ENCODE results near the gene MOCS3. TPM values are rescaled to one million over a fixed set of nuclear protein-coding genes. Genes with fewer than 3 reads are reported as not detected.

Gene MOCS3
- total and polyA plus RNA-seq, 9 donors: 3.0 to 5.6 (median 4.2) TPM

GRCh38 chr20:50926530-50926929, 32.1 kb upstream of the MOCS3 start:
- Histone ChIP-seq H3K27ac (no peak overlapping the region), H3K27me3 (no peaks in the 10 kb centered on the region), H3K9me3 (no peaks in the 10 kb centered on the region), H3K4me1 (ENCODE audit: insufficient read depth) (peaks cover 16% of the 10 kb centered on the region), H3K36me3 (no peaks in the 10 kb centered on the region), H3K4me3 (no peak overlapping the region)
- intact Hi-C loops (cut with DNase I): loop anchor here in 2 of 4 donors (10.0 kb wide), 2 partner anchors 52 to 132 kb away; partner anchors contain the start of gene BCAS4 (in 1 of the 2)
- no peak for TF ChIP-seq POLR2A (IDR thresholded peaks at IDR 0.05)
- no peak for TF ChIP-seq EP300 (IDR thresholded peaks at IDR 0.05)
- TF ChIP-seq, protein P1, sequence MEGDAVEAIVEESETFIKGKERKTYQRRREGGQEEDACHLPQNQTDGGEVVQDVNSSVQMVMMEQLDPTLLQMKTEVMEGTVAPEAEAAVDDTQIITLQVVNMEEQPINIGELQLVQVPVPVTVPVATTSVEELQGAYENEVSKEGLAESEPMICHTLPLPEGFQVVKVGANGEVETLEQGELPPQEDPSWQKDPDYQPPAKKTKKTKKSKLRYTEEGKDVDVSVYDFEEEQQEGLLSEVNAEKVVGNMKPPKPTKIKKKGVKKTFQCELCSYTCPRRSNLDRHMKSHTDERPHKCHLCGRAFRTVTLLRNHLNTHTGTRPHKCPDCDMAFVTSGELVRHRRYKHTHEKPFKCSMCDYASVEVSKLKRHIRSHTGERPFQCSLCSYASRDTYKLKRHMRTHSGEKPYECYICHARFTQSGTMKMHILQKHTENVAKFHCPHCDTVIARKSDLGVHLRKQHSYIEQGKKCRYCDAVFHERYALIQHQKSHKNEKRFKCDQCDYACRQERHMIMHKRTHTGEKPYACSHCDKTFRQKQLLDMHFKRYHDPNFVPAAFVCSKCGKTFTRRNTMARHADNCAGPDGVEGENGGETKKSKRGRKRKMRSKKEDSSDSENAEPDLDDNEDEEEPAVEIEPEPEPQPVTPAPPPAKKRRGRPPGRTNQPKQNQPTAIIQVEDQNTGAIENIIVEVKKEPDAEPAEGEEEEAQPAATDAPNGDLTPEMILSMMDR (IDR thresholded peaks at IDR 0.05): no peak
- WGBS, 3 donors: 46 to 52% (median 48%) methylated on average over 1 of the region's 1 CpG
- DNase-seq: no peak

- H3K27me3 ChIP-seq: no peaks in the 10 kb centered on the region
- H3K4me3 ChIP-seq: peak overlapping the region; percentile 92
- DNase-seq: no peak
- 64 to 72% (median 70%) methylated on average over 5 of the region's 5 CpGs for WGBS, 3 donors
- intact Hi-C loops (cut with DNase I): loop anchor here in 2 of 4 donors (10.0 kb wide), 2 partner anchors 54 to 134 kb away; partner anchors contain the start of gene BCAS4 (in 1 of the 2)
- no peaks in the 10 kb centered on the region for H3K9me3 ChIP-seq
- TF ChIP-seq EP300 (IDR thresholded peaks at IDR 0.05): no peak
- TF ChIP-seq, protein P1 (IDR thresholded peaks at IDR 0.05): no peak
- no peak overlapping the region for H3K27ac ChIP-seq
- peaks cover 15% of the 10 kb centered on the region for H3K4me1 ChIP-seq (ENCODE audit: insufficient read depth)
- no peaks in the 10 kb centered on the region for H3K36me3 ChIP-seq
These were observed 30.1 kb upstream of the MOCS3 start for GRCh38 chr20:50928469-50928868.

- intact Hi-C loops (cut with DNase I): loop anchor here (2.0 to 10.0 kb wide), 4 partner anchors 55 to 137 kb away; partner anchors contain the start of gene BCAS4 (in 3 of the 4)
- Histone ChIP-seq H3K27ac (peak overlapping the region in 1 of 2 donors; percentile 83), H3K4me3 (peak overlapping the region; percentile 92), H3K36me3 (no peaks in the 10 kb centered on the region), H3K9me3 (no peaks in the 10 kb centered on the region), H3K4me1 (ENCODE audit: insufficient read depth) (peaks cover 14% of the 10 kb centered on the region), H3K27me3 (no peaks in the 10 kb centered on the region)
- WGBS, 3 donors: 12% methylated on average over 13 of the region's 13 CpGs
- peak; percentile 81 to 88 (median 83) for DNase-seq
- no peak for TF ChIP-seq EP300 (IDR thresholded peaks at IDR 0.05)
- TF ChIP-seq, protein P1 (IDR thresholded peaks at IDR 0.05): peak; percentile 50 to 81 (median 69)
These were observed 29.1 kb upstream of the MOCS3 start for GRCh38 chr20:50929299-50930138.

DNA sequence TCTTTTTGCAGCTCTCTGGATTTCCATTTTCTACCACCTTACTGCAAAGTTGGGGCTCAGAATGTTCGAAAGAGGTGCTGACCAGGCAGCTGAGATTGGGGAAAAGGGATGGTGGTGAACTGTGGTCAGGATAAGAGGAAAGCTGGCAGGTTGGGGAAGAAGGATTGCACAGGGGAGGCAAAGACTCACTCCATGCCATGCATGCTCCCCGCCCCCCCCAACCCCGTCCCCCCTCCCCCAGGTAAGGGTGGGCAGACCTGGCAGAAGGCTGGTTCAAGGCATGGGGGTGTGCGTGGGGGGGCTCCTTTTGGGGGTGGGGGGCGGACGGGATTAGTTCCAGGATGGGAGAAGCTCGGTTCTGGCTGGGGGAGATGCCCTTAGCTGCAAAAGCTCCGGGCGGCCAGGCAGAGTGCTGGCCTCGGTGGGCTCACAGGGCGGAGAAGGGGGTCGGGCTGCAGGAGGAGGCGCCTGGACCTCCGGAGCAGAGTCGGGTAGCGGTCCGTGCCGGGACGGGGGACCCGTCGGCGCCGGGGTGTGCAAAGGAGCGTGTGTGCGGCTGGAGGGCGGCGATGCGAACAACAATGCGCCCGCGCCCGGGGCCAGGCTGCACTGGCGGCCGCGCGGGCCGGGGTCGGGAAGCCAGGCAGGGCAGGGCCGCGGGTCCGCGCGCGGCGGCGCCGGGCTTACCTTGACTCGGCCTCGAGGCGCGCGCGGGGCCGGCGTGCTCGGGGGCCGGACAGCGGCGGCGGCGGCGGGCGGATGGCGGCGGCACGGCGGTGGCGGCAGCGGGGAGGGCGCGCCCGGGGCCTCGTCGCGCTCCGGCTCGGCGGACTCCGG, 28.3 kb upstream of the MOCS3 start:
- Histone ChIP-seq H3K27me3 (no peaks in the 10 kb centered on the region), H3K27ac (peak overlapping the region; percentile 83 to 98), H3K36me3 (no peaks in the 10 kb centered on the region), H3K9me3 (no peaks in the 10 kb centered on the region), H3K4me1 (ENCODE audit: insufficient read depth) (peaks cover 14% of the 10 kb centered on the region), H3K4me3 (peak overlapping the region; percentile 92)
- TF ChIP-seq POLR2A (IDR thresholded peaks at IDR 0.05): no peak
- intact Hi-C loops (cut with DNase I): loop anchor here in 3 of 4 donors (2.0 kb wide), 2 partner anchors 136 to 138 kb away; partner anchors contain the start of gene BCAS4 (in 2 of the 3)
- 0 to 1% (median 0%) methylated on average over 50 to 79 of the region's 79 CpGs for WGBS, 3 donors
- DNase-seq: peak; percentile 30 to 64 (median 53)

Measured in ovary (tissue), 9 donors.